ENCODE results near the gene PLA2G1B.

GRCh38 chr12:120292411-120292660 lies 35.2 kb downstream of the PLA2G1B start:
- no peak for TF ChIP-seq CTCF (IDR thresholded peaks at IDR 0.05; ENCODE audit: insufficient read depth, low read length, poor library complexity, severe bottlenecking)
- no peak for TF ChIP-seq EZH2phosphoT487 (conservative IDR thresholded peaks at IDR 0.05; ENCODE audit: low read length)

Measured in SU-DHL-6 (cell line).